Activated CD4-positive, alpha-beta memory T cell treated with anti-CD3 and anti-CD28 coated beads, Interleukin-2, amount 10 ng/mL, durations not matched to agents 7 days and 5 days (primary cell): ENCODE data around the gene NOP10. TPM values are rescaled to one million over a fixed set of nuclear protein-coding genes. Genes with fewer than 3 reads are reported as not detected.

ENCODE experiments used
- CTCF ChIA-PET: fragments of 350-600 bp; sonication (Branson Sonifier 250); formaldehyde crosslinking; loops from one replicate; lab custom pipeline; 2021; ENCODE audit warnings: antibody characterized with exemption, inconsistent platforms; lab: Charles Lee
- POLR2A ChIA-PET: fragments of 350-600 bp; sonication (Branson Sonifier 250); formaldehyde crosslinking; loops from one replicate; lab custom pipeline; 2021; ENCODE audit warnings: antibody characterized with exemption; lab: Charles Lee
- DNase-seq: peaks from one replicate; pipeline ENCODE4 v3.0.0-alpha.2; 2020
- H3K27ac Mint-ChIP-seq: one replicate; pipeline ENCODE4 v1.8.0; 2021; ENCODE audit warnings: mild to moderate bottlenecking, mixed read lengths
- H3K27me3 Mint-ChIP-seq: one replicate; pipeline ENCODE4 v1.8.0; 2021; ENCODE audit warnings: mixed read lengths
- H3K36me3 Mint-ChIP-seq: one replicate; pipeline ENCODE4 v1.8.0; 2021; ENCODE audit warnings: low read depth, mixed read lengths
- H3K4me1 Mint-ChIP-seq: one replicate; pipeline ENCODE4 v1.8.0; 2021; ENCODE audit warnings: mixed read lengths
- H3K4me3 Mint-ChIP-seq: one replicate; pipeline ENCODE4 v1.8.0; 2021; ENCODE audit warnings: mild to moderate bottlenecking, mixed read lengths
- H3K9me3 Mint-ChIP-seq: one replicate; pipeline ENCODE4 v1.8.0; 2021; ENCODE audit warnings: mixed read lengths
- total RNA-seq, 2 experiments: library from RNA; stranded (reverse); gene quantifications; one replicate each; pipeline ENCODE4 v1.2.3, GENCODE V29; 2021

Gene NOP10
- total RNA-seq, 2 experiments from 2014 or later: 170 to 183 TPM

DNA sequence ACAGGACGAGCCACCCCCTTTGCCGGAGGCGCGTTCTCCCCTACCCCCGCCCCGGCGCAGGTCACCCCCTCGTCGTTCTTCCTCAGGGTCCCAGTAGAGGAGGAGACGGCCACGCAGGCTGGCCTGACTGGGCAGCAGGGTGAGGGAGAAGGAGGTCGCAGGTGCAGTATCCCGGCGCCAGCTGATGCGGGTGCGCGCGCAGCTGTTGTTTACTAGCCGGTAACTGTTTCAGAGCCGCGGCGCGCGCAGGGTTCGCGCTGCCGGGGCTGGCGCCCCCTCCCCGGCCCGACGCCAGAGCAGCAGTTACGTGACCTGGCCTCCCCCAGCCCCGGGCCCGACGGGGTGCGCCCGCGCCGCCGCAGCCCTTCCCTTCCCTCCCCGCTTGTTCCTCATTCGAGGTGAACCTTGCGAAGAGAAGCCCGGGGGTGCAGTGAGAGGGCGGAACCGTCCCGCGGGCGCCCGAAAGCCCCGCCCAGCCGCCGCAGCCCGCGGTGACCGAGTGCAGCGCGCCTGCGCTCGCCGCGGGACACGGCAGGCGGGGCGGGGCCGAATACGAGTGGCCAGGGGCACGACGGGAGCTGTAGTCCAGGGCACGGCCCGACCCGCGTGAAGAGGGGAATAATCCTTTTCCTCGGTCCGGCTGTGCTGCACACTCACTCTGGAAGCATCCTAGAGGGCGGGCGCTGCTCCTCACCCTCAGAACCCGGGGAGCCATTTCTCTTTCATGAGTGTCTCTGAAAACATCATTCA, 5.2 kb downstream of the NOP10 start, which contains the start of gene SLC12A6:
Gene SLC12A6, minus strand, starts transcription at position 225 of the 750 bp plus-strand sequence. CDS start 1,101 bp downstream, outside the sequence.
- H3K27ac Mint-ChIP-seq: peak within 1 kb of the TSS; percentile 95
- H3K36me3 Mint-ChIP-seq: peaks cover 25% of the 10 kb centered on the region
- DNase-seq: peak; percentile 91
- CTCF ChIA-PET: interaction anchor here (0.6 to 5.3 kb wide), 8 partner anchors 9 to 250 kb away, joined by 3 to 42 read pairs (median 8); partner anchors contain the start of gene LPCAT4
- POLR2A ChIA-PET: interaction anchor here (0.7 to 8.2 kb wide), 24 partner anchors 11 to 653 kb away, joined by 3 to 92 read pairs (median 6); partner anchors contain the start of genes AVEN, EMC4, EMC7 and GOLGA8B
- peaks cover 65% of the 10 kb centered on the region for H3K4me1 Mint-ChIP-seq
- peak within 1 kb of the TSS; percentile 96 for H3K4me3 Mint-ChIP-seq
- H3K9me3 Mint-ChIP-seq: no peaks in the 10 kb centered on the region
- H3K27me3 Mint-ChIP-seq: no peaks in the 10 kb centered on the region

DNA sequence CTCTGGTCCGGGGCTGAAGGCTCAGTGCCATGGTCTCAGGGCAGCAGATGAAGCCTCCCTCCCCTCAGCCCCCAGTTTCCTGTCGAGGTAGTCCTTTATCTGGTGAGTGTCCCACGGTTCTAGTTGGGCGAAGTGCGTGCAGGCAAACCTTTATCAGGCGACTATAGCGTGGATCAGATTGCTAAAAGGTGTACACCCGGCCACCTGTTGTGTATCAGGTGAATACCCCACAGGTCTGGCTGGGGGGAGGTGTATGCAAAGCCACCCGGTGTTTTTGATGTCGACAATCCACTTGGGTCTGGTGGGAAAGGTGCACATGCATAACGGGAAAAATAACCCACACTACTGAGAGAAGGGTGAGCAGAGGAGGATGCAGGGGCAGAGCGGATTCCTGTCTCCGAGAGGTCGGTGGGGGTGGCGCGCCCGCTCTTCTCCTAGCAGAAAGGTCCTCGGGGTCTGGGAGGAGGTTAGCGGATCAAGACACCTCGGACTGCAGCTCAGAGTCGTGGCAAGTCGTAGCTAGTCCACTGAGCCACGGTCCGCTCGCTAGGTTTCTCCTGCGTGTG, 5.9 kb downstream of the NOP10 start:
- DNase-seq: peak; percentile 37
- no peaks in the 10 kb centered on the region for H3K27me3 Mint-ChIP-seq
- peaks cover 69% of the 10 kb centered on the region for H3K4me1 Mint-ChIP-seq
- POLR2A ChIA-PET: interaction anchor here (1.0 to 8.2 kb wide), 21 partner anchors 10 to 653 kb away, joined by 3 to 92 read pairs (median 6); partner anchors contain the start of genes EMC4, EMC7, GOLGA8B and KATNBL1
- peaks cover 24% of the 10 kb centered on the region for H3K36me3 Mint-ChIP-seq
- CTCF ChIA-PET: interaction anchor here (0.9 to 5.3 kb wide), 6 partner anchors 9 to 250 kb away, joined by 3 to 42 read pairs (median 16); partner anchors contain the start of gene LPCAT4
- peak overlapping the region; percentile 95 for H3K27ac Mint-ChIP-seq
- H3K4me3 Mint-ChIP-seq: peak overlapping the region; percentile 96
- H3K9me3 Mint-ChIP-seq: no peaks in the 10 kb centered on the region

DNA sequence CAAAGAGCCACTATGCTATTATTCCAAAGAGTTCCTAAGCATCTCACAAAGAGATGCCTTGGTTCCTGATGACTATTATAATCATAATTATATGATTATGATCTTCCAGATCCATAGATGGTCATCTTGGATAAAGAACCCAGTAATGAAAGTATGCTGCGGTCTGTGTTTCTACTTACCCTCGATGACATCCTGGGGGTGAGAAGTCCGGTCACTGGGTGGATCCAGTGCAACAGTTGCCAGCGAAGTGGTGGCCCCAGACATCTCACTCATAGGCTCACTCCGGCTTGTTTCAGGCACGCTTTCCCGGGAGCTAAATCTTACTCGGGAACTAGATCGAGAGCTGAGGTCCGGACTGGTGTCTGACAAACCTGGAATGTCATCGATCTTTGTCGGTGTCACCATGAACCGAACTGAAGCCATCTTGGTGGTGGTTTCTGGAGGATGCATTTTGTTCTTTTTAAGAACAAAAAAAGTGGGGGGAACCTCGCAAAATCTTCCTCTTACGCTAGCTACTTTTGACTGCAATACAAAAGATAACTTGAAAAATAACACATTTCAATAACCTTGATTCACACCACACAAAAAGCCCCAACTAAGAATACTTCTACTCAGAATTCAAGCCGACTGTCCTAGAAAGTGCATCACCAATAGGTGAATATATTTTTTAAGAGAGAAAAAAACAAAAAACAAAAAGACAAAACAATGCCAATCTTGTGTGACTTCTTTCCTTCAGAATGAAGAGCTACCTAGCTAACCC, 6.5 kb downstream of the NOP10 start:
- POLR2A ChIA-PET: interaction anchor here (0.6 to 8.2 kb wide), 12 partner anchors 9 to 652 kb away, joined by 3 to 92 read pairs (median 7); partner anchors contain the start of genes EMC7, GOLGA8B, KATNBL1 and LPCAT4
- H3K27me3 Mint-ChIP-seq: no peaks in the 10 kb centered on the region
- no peaks in the 10 kb centered on the region for H3K9me3 Mint-ChIP-seq
- peaks cover 69% of the 10 kb centered on the region for H3K4me1 Mint-ChIP-seq
- peak overlapping the region; percentile 96 for H3K4me3 Mint-ChIP-seq
- H3K36me3 Mint-ChIP-seq: peaks cover 22% of the 10 kb centered on the region
- H3K27ac Mint-ChIP-seq: peak overlapping the region; percentile 95
- no peak for DNase-seq
- CTCF ChIA-PET: interaction anchor here (1.0 to 5.3 kb wide), 6 partner anchors 8 to 251 kb away, joined by 3 to 42 read pairs (median 16); partner anchors contain the start of genes GOLGA8B and LPCAT4

DNA sequence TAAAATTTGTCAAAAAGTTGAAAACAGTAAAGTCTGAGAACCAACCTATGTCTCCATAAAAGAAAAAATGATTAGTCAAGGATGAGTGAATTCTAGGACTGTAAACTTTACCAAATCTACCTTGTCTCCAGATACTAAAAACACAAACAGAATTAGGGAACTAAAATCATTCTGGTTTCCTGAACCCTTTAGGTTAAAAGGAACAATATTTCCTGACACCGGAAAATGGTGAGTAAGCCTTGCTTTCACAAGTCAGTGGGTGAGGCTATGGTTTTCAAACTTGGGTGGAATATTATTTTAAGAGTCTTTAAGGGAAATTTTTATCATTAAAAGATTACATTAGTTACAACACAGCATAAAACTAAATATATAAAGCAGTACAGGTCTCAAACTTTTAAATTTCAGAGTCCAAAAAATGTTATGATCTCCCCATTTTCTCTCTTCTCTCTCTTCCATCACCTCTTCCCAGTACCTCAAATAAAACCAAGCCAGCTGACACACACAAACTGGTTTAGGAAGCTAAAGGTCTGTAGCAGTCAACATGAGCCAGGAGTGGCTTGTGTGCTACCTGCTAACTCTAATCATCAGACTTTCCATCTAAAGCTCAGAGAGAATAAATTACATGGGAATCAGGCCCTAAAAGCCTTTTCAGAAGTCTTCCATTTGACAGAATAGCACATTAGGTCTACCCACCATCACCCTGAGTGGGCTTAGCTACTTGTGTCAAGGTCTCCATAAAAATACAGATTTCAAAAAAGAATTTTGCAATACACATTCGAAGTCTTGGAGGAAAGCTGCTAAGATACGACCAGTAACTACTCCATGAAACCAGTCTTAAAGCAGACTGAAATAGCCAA, 7.5 kb downstream of the NOP10 start:
- H3K36me3 Mint-ChIP-seq: peaks cover 19% of the 10 kb centered on the region
- ChIA-PET POLR2A (interaction anchor here (1.1 to 8.2 kb wide), 4 partner anchors 8 to 252 kb away, joined by 3 to 92 read pairs (median 50); partner anchors contain the start of genes GOLGA8B and LPCAT4), CTCF (interaction anchor here (1.1 to 5.3 kb wide), 3 partner anchors 31 to 248 kb away, joined by 3 to 42 read pairs (median 21); partner anchors contain the start of genes GOLGA8B and LPCAT4)
- peaks cover 68% of the 10 kb centered on the region for H3K4me1 Mint-ChIP-seq
- no peaks in the 10 kb centered on the region for H3K9me3 Mint-ChIP-seq
- no peak for DNase-seq
- peak overlapping the region; percentile 95 for H3K27ac Mint-ChIP-seq
- no peaks in the 10 kb centered on the region for H3K27me3 Mint-ChIP-seq
- H3K4me3 Mint-ChIP-seq: peak overlapping the region; percentile 96

DNA sequence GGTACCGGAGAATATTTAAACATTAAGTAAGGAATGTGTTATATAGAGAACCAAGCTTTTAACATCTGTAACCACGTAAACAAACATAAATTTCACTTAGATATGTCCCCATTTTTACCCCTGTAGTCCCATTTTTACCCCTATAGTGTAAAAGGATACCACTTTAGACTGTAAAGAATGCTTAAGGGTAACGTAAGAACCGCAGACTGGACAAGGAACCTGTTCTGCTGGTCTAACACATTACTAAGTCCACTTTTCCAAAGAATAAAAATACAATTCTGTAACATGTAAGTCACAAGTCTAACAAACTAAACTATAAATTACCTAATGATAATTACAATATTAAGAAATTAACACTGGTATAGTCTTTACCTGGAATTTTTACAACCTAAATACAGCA, 8.3 kb downstream of the NOP10 start:
- Mint-ChIP-seq H3K27ac (peak overlapping the region; percentile 95), H3K9me3 (no peaks in the 10 kb centered on the region), H3K36me3 (peaks cover 12% of the 10 kb centered on the region), H3K27me3 (no peaks in the 10 kb centered on the region), H3K4me3 (peak overlapping the region; percentile 96), H3K4me1 (peaks cover 68% of the 10 kb centered on the region)
- DNase-seq: no peak
- ChIA-PET CTCF (interaction anchor here (0.6 to 2.8 kb wide), 3 partner anchors 8 to 253 kb away, joined by 3 to 10 read pairs (median 4); partner anchors contain the start of gene LPCAT4), POLR2A (interaction anchor here (1.4 to 8.2 kb wide), 2 partner anchors 8 to 33 kb away, joined by 4 to 92 read pairs; partner anchors contain the start of genes LPCAT4, NOP10 and NUTM1)

DNA sequence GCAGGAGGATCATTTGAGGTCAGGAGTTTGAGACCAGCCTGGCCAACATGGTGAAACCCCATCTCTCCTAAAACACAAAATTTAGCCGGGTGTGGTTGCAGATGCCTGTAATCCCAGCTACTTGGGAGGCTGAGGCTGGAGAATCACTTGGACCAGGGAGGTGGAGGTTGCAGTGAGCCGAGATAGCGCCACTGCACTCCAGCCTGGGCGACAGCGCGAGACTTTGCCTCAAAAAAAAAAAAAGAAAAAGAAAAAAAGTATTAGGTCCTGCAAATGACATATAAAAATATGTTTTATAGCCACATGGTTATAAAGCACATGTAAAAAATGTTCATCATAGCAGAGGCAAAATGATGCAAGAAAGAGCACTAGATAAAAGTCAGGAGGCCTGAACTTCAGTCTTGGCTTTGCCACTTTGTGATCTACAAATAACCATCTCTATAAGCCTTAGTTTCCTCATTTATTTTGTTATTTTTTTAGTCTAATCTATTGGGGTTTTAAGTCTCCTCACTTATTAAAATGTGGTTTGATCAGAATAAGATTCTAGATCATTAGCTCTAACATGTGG, 10.3 kb downstream of the NOP10 start:
- CTCF ChIA-PET: interaction anchor here (1.1 to 2.8 kb wide), 2 partner anchors 35 to 92 kb away, joined by 5 to 10 read pairs; partner anchors contain the start of gene LPCAT4
- no peaks in the 10 kb centered on the region for H3K9me3 Mint-ChIP-seq
- no peak overlapping the region for H3K4me3 Mint-ChIP-seq
- DNase-seq: no peak
- H3K4me1 Mint-ChIP-seq: peaks cover 79% of the 10 kb centered on the region
- peaks cover 12% of the 10 kb centered on the region for H3K36me3 Mint-ChIP-seq
- POLR2A ChIA-PET: interaction anchor here (1.4 kb wide), 1 partner anchor 14 kb away, joined by 4 read pairs; no protein-coding TSS in a partner anchor
- no peaks in the 10 kb centered on the region for H3K27me3 Mint-ChIP-seq
- H3K27ac Mint-ChIP-seq: peak overlapping the region; percentile 75

DNA sequence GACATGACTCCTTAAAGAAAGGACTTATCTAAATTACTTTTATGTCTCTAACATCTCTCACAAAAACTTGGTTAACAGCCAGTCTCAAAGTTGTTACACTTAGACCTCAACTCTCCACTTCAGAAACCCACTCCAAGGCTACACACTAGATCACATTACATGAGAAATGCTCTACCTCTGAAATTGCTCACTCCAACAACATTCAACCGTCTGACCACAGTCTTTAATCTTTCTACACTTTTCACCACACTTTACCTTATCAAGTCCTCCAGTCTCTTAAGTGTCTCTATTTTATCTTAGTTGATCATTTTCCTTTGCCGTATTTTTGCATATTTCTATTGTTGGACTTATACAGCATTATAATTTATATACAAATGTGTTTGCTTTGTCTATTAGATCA, 11.1 kb downstream of the NOP10 start:
- ChIA-PET CTCF (interaction anchor here (1.6 to 2.8 kb wide), 2 partner anchors 36 to 256 kb away, joined by 7 to 10 read pairs; partner anchors contain the start of gene LPCAT4), POLR2A (no interaction called here)
- Mint-ChIP-seq H3K4me1 (peaks cover 83% of the 10 kb centered on the region), H3K36me3 (peaks cover 10% of the 10 kb centered on the region), H3K4me3 (peak overlapping the region; percentile 0), H3K27ac (peak overlapping the region; percentile 75), H3K9me3 (no peaks in the 10 kb centered on the region), H3K27me3 (no peaks in the 10 kb centered on the region)
- DNase-seq: no peak

DNA sequence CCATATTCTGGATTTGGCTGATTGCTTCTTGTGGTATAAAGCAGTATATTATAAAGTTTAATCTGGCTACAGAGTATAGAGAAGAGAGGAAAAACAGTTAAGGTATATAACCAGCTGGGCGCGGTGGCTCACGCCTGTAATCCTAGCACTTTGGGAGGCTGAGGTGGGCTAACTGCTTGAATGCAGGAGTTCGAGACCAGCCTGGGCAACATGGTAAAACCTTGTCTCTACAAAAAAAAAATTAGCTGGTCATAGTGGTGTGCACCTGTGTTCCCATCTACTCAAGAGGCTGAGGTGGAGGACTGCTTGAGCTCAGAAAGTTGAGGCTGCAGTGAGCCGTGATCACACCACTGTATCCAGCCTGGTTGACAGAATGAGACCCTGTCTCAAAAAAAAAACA, 12.7 kb downstream of the NOP10 start:
- no peak overlapping the region for H3K4me3 Mint-ChIP-seq
- POLR2A ChIA-PET: interaction anchor here (0.6 to 7.0 kb wide), 4 partner anchors 7 to 37 kb away, joined by 4 to 79 read pairs (median 16); partner anchors contain the start of genes LPCAT4, NOP10, NUTM1 and SLC12A6
- no peak overlapping the region for H3K27ac Mint-ChIP-seq

DNA sequence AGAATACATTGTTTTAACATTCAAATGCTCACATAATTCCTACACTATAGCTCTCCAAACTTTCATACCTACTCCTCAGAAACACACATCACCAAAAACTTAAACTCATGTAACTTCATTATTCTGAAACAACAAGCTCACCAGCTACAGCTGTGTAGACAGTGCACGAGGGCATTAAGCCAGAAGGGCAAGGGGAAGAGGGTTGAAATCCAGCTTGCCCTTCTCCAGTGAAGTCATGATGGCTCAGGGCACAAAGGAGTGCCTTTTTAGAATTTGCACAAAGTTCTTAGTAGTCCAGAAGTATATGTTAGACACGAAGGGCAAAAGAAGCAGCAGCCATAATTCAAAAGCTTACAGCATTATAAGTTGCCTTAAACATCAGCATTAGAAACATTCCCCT, 13.9 kb downstream of the NOP10 start:
- Mint-ChIP-seq H3K4me3 (no peak overlapping the region), H3K27ac (peak overlapping the region; percentile 60), H3K4me1 (peaks cover 64% of the 10 kb centered on the region), H3K36me3 (peaks cover 10% of the 10 kb centered on the region), H3K9me3 (no peaks in the 10 kb centered on the region), H3K27me3 (no peaks in the 10 kb centered on the region)
- ChIA-PET POLR2A (interaction anchor here (1.4 to 7.0 kb wide), 6 partner anchors 8 to 254 kb away, joined by 5 to 79 read pairs (median 13); partner anchors contain the start of genes GOLGA8B, LPCAT4, NOP10 and NUTM1), CTCF (interaction anchor here (0.7 to 4.6 kb wide), 8 partner anchors 9 to 119 kb away, joined by 3 to 31 read pairs (median 12); partner anchors contain the start of genes KATNBL1, LPCAT4, NOP10 and NUTM1)
- no peak for DNase-seq

More for the DNA sequence above, 12.7 kb downstream of the NOP10 start:
- Mint-ChIP-seq H3K27me3 (no peaks in the 10 kb centered on the region), H3K36me3 (peaks cover 10% of the 10 kb centered on the region), H3K9me3 (no peaks in the 10 kb centered on the region), H3K4me1 (peaks cover 74% of the 10 kb centered on the region)
- no peak for DNase-seq
- CTCF ChIA-PET: interaction anchor here (1.0 to 4.6 kb wide), 8 partner anchors 8 to 258 kb away, joined by 3 to 31 read pairs (median 10); partner anchors contain the start of genes KATNBL1, LPCAT4, NOP10 and NUTM1

DNA sequence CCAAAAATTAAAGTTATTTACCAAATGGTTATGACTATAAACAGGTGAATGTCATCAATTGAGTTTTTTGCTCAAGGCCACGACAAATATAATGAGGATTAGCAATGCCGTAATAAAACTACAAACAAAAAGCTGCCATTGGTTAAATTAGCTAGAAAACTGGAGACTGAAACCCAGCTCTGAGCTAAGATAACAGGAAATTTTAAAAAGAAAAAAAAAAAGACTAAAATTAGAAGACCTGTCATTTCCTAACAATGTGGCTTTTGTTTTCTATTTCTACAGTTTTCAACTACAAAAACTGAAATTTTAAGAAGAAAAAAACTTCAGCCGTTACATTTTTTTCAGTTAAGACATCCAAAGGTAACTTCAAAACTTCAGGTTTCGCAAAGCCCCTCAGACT, 15.0 kb downstream of the NOP10 start:
- H3K4me3 Mint-ChIP-seq: peak overlapping the region; percentile 6

More for the DNA sequence above, 15.0 kb downstream of the NOP10 start:
- POLR2A ChIA-PET: interaction anchor here (0.6 to 7.0 kb wide), 8 partner anchors 9 to 264 kb away, joined by 3 to 79 read pairs (median 8); partner anchors contain the start of genes GOLGA8B, LPCAT4, NOP10 and NUTM1
- Mint-ChIP-seq H3K27me3 (no peaks in the 10 kb centered on the region), H3K4me1 (peaks cover 56% of the 10 kb centered on the region), H3K27ac (peak overlapping the region; percentile 76), H3K36me3 (peaks cover 12% of the 10 kb centered on the region), H3K9me3 (no peaks in the 10 kb centered on the region)
- DNase-seq: no peak
- CTCF ChIA-PET: interaction anchor here (0.6 to 4.6 kb wide), 8 partner anchors 10 to 246 kb away, joined by 3 to 31 read pairs (median 8); partner anchors contain the start of genes KATNBL1, LPCAT4, NOP10 and NUTM1
